NCI-H2196 (cell line): ENCODE data around the gene DOCK7.
A peak's percentile ranks its signal among the peaks of the same experiment; 100 is the strongest.

Experiments used
- DNase-seq: peaks from one replicate; lab custom pipeline; 2025; ENCODE audit not compliant: unreplicated experiment; lab: John Stamatoyannopoulos, UW

DOCK7 gene

DNA sequence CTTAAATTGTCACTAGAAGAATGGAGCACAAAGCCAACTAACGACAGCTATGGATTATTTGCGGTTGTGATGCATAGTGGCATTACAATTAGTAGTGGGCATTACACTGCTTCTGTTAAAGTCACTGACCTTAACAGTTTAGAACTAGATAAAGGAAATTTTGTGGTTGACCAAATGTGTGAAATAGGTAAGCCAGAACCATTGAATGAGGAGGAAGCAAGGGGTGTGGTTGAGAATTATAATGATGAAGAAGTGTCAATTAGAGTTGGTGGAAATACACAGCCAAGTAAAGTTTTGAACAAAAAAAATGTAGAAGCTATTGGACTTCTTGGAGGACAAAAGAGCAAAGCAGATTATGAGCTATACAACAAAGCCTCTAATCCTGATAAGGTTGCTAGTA, 237.9 kb downstream of the DOCK7 start:
- DNase-seq = no peak

DNA sequence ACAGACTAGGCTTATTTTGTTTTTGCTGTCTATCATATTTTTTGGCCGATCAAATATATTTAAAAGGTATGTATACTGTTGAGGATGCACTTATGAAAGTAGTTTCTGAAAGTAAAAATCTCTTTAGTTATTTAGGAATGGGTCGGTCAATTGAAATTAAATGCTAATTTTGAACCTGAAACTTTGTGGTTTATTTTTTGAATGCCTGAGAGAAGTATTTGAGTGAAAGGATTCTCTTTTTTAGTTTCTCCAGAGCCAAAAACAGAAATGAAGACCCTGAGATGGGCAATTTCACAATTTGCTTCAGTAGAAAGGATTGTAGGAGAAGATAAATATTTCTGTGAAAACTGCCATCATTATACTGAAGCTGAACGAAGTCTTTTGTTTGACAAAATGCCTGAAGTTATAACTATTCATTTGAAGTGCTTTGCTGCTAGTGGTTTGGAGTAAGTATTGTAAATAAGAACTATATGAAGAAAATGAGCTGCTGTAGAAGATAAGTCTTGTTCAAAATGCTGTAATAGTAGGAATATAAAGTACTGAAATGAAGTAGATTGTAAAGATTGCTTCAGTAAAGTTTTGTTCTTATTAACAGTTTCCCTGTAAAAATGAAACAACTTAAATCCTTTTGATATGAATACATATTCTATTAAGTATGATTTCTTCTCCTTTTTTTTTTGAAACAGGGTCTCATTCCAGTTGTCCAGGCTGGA, 239.8 kb downstream of the DOCK7 start:
- no peak for DNase-seq

DNA sequence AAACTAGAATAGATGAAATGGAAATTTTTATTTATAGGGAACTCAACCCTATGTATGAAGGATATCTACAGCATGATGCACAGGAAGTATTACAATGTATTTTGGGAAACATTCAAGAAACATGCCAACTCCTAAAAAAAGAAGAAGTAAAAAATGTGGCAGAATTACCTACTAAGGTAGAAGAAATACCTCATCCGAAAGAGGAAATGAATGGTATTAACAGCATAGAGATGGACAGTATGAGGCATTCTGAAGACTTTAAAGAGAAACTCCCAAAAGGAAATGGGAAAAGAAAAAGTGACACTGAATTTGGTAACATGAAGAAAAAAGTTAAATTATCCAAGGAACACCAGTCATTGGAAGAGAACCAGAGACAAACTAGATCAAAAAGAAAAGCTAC, 243.5 kb downstream of the DOCK7 start:
- no peak for DNase-seq

DNA sequence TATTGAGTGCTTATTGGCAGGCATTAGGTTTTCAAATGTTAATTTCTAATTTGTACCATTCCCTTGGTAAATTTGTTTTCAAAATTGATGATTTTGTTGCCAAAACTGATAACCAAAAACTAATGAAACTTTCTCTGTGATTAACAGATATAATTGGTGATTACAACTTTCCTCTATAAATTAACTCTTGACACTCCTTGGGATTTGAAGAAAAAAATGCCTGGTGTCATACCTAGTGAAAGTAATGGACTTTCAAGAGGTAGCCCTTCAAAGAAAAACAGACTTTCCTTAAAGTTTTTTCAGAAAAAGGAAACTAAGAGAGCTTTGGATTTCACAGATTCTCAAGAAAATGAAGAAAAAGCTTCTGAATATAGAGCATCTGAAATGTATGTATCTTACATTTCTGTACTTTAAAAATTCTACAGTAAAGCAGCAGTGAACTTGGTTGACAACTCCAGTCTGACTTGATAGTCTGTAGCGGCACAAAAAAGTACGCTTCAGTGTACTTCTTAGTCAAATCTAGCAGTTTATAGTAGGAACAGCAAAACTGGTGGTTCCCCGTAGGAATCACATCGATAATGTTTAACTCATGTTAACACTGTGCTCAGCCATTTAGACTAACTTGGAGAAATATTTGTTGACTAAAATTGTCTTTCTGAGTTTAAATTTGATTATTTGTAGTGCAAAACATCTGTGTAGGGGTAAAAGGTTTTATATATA, 248.4 kb downstream of the DOCK7 start:
- no peak for DNase-seq

DNA sequence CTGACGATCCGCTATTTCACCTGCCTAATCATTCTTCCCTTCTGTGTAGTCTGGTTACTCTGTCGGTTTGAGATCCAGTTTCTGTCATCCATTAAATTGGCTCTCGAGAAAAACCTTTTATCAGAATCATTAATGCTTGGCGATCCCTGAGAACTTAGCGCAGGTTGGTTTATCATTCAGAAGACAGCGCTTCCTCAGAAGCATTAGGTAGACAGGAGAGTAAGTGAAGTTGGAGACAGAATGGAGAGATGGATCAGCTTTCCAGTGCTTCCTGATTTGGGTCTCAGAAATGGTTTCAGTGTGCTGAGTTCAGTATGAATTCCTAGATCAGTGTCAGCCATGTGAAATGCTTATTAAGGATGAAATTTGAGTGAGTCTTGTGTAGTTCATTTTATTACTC, 250.0 kb downstream of the DOCK7 start:
- no peak for DNase-seq

DNA sequence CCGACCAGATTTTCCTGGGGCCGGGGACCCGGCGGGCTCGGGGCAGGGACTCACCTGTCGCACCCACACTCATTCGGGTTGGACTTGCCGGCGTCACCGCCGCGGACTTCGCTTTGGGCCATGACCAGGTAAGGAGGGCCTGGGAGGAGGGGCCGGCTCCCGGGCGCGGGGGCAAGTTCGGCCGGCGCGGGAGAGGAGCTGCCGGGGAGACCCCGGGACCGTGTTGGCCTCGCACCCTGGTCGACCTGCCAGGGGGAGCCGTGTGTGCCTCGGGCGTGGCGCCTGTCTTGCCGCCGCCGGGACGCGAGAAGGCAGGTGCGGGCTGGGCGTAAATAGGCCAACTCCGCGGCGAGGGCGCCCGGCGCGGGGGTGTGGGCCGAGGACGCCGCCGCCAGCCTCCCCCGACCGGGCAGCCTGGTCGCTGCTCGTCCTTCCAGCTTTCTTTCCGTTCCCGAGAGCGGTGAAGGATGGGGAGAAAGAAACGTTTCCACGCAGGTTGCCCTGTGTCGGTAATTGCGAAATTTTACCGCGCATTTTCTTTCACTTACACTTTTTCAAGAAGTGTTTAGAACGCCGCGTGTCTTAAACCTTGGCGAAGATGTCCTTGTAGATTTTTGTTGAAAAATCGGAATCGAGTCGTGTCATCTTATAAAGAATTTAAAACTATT, 250.8 kb downstream of the DOCK7 start:
- no peak for DNase-seq

DNA sequence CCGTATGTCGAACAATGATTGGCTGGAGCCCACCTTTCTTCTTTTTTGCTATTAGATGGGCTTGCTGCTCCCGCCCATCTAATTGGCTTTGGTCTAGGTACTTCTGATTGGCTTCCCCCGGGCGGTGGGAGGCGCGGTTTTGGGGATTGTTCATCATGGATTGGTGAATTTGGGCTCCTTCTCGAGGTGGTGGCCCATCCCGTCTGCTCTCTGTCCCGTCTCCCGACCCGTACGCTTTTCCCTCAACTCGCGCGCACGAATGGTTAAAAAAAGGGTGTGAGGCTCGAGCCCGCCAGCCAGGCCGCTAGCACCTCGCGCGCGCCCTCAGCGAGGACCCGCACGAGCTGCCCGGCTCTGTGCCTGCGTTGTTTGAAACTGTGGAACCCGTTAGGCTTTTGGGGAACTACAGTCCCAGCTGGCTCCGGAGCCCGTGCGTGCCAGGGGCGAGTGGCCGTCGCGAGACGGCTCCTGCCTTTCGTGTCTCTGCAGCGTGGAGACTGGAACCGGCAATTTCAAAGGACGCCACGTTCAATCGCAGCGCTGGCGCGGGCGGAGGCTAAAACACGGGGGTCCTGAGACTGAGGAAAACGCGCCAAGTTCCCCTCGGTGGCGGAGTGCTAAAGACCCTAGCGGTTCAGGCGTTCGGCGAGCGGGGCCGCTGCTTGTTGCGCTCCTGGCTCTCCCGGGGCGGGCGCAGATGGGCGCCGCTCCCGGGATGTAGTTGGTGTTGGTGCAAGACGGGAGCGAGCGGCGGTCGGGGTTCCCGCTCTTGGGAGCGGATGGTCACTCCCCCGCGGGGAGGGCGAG, 251.5 kb downstream of the DOCK7 start, which contains the start of gene USP1:
TSS of gene USP1 (plus strand) at position 584 of the 807 bp plus-strand sequence. CDS start 2,819 bp downstream, outside the sequence.
- peak; percentile 100 for DNase-seq

DNA sequence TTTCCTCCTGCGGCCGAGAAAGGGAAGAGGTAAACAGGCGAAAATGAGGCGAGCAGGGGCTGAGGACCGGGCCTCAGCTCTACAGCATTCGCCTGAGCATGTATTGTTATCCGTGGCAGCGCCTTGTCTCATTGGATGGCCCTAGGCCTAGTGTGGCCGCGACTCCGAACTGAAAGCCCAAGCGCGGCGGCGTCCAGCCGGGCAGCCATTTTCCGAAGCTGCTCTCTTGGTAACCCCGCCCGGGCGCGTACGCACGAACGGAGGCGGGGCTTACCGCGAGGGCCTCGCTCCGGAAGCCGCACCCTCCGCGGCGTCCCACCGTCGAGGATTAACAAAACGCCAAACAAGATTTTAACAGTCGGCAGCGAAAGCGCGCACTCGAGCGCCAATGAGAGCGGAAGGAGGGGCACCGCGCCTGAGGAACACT, 252.1 kb downstream of the DOCK7 start:
- peak; percentile 100 for DNase-seq

DNA sequence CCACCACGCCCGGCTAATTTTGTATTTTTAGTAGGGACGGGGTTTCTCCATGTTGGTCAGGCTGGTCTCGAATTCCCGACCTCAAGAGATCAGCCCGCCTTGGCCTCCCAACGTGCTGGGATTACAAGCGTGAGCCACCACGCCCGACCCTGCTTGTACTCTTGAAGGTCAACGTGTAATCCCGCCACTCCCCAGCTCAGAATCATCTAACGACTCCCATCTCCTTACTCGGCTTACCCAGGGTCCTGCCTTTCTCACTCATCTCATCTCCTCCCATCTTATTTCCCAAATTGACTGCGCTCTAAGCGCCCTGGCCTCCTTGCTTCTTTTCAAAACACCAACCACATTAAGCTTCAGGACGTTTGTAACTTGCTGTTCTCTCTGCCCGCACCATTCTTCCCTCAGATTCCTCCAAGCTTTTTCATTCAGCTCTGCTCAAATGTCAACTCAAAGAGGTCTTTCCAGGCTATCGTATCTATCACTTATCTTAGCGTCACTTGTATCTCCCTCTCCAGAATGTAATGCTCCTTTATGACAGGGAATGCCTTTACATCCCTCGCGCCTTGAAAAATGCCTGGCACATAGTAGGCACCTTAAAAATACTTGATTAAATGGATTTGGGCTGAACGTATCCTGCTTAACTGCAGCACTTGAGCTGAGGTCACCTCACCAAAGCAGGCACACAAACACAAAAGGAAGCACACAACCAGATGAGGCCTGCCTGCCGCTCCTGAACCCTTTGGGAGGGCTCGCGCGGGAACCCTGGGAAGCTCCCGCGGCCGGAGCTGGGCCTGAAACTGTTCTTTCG, 252.8 kb downstream of the DOCK7 start:
- DNase-seq = no peak

DNA sequence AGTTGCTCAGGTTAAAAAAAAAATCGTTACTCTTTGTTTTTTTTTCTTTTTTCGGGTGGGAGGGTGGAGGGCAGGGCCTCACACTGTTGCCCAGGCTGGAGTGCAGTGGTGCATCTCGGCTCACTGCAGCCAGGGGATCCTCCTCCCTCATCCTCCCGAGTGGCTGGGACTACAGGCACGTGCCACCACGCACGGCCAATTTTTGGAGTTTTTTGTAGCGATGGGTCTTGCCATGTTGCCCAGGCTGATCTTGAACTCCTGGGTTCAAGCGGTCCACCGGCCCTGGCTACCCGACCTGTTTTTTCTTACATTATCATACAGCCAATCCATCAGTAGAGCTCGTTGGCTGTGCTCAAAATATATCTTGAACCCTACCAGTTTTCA, 253.6 kb downstream of the DOCK7 start:
- DNase-seq = no peak

DNA sequence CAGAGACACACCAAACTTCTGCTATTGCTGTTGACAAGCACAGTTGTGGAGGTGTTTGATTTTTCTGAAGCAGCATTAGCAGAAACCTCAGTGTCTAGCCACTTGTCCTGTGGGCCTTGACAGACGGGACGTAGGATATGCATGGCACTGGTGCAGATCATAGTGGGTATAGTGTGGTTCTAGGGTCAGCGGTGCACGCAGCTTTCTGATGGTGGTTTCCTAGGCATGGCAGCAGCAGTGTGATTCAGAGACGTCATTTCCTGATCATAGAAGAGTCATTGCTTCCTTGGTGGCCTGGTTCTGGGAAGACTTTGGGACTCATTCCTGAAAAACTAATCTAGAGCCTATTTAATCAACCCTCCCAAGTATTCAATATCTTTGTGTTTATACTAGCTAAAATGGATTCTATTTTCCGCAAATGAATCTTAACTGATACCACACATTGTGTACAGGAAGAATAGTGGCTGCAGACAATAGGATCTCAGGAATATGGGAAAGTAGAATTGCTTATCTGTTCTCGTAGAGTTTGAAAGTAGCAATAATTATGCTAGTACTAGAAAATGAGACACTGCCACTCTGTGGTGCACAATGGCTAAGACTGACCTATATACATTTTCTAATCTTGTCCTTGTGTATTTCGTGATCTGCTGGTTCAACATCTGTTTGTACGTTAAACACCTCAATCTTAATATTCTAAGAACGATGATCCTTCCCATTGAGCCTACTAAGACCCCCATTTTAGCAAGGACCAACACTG, 254.1 kb downstream of the DOCK7 start:
- DNase-seq = no peak

DNA sequence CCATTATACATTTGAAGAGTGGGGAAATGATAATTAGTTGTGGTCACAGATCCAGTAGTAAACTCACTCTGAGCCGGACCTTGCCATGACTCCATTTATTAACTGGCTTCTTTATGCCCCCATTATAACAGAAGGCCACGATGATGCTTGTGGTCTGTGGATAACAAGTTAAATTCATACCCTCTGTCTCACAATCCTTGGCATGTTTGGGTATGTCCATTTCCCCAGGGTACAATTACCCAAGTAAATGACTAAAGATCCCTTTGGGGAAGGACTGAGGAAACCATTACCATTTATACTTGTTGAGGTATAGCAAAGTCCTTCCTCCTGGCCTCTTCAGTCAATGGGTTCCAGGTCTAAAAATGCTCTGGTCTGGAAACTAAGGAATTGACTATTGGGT, 258.6 kb downstream of the DOCK7 start:
- no peak for DNase-seq

DNA sequence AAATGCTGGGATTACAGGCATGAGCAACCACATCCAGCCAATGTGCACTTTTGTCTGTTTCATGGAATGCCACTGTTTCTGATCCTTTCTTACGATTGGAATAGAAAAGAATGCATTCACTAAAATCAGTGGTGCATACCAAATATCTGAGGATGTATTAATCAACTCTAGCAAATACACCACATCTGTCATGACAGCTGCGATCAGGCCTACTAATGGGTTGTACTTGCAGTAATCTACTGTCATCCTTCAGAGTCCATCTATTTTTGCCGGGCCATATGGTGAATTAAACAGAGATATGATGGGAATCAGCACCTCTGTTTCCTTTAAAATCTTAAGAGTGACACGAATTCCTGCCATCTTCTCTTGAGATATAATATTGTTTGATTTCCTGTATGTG, 259.8 kb downstream of the DOCK7 start:
- DNase-seq = no peak

DNA sequence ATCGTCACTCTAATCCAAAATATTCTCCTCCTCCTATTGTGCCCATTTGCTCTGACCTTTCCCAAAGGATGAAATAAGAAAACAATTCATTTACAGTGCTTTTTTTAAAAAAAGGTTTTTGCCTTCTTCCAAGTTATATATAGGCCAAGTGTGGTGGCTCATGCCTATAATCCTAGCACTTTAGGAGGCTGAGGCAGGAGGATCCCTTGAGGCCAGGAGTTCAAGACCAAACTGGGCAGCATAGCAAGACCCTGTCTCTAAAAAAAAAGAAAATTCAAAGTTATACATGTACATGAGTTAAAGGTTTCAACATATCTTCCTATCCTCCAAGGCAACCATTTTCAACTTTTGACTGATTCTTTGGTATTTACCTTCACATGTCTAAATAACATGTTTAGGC, 261.4 kb downstream of the DOCK7 start:
- no peak for DNase-seq

DNA sequence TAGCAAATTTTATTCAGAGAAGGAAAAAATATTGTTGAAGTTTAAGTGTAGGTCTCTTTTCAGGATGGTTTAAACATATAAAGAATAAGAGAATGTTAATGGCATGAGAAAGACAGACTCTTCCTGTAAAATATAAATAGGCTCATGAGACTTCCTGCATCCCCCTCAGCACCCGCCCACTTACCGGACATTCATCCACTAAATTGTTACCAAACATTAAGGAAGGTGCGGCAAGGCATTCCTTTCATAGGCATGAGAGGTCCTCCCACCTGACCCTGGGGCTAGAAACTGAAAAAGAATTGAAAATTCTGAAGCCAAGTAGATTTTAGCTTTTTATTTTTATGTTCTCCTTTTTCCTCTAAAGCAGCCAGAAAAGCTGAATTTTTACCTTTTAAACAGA, 261.9 kb downstream of the DOCK7 start:
- no peak for DNase-seq

DNA sequence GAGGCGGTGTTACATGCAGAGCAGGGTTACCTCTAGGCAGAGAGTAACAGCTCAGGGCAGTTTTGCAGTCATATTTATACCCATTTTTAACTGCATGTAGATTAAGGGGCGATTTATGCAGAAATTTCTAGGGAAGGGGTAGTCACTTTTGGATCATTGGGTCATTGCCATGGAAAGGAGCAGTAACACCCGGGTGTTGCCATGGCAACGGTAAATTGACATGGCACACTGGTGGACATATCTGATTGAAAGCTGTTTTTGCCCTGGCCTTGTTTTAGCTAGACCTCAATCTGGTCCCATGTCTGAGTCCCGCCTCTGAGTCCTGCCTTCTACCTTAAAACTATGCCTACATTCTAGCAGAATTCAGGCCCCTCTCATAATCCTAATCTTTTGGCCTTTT, 263.1 kb downstream of the DOCK7 start:
- DNase-seq = no peak

DNA sequence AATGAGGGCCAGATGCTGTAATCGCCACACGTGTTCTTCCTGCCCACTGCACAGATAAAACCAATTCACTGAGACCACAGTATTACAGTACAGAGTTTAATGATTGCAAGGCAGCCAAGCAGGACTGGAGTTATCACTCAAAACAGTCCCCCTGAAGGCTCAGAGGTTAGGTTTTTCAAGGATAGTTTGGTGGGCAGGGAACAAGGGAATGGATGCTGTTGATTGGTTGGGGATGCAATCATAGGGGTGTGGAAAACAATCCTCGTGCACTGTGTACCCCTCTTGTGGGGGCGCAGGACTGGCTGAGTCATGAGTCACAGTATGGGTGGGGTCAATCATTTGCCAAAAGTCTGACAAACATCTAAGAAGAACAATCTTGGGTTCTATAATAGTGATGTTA, 263.8 kb downstream of the DOCK7 start:
- no peak for DNase-seq

DNA sequence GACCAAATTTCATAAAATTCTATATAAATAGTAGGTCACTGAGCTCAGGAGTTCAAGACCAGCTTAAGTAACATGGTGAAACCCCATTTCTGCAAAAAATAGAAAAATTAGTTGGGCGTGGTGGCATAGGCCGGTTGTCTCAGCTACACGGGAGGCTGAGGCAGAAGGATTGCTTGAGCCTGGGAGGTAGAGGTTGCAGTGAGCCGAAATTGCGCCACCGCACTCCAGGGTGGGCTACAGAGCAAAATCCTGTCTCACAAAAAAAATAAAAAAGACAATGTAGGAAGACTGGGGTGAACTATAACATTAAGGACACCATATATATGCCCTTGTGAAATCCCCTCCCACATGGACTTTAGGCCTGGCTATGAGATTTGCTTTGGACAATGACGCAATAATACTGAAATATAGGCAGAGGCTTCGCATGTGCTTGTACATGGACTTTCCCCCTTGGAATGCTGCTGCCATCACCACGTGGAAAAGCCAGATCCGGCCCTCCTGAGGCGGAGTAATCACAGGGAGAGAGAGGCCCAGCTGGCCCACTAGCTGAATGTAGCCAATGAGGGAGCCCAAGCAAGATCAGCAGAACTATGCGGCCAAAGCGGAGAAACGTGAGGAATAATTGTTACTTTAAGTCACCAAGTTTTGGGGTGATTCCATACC, 264.5 kb downstream of the DOCK7 start:
- no peak for DNase-seq

DNA sequence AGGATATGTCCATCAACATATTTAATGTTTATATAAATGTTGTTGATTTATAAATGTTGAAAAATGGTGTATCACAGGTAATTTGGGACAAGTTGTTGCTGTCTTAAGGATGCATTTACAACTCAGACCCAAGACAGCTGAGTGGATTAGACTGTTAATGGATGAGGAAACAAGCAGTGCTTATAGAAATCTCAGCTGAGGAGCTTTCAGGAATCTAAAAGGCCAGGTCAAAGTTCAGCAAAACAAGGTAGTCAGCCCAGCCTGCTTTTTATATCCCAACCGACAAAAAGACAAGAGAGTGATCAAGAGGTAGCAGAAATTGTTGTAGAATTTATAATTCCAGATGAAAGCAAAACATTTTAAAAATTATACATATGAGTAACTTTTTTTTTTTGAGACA, 268.0 kb downstream of the DOCK7 start:
- no peak for DNase-seq
